Cardiac fibroblast (primary cell): ENCODE results near the gene GJB4.

Experiments
- DNase-seq, 2 donors: peaks; one replicate each; pipeline versions ENCODE4 v3.0.0 to v3.0.0-alpha.2; 2010; ENCODE audit warnings: low read depth in 2 of 2
- H3K4me3 ChIP-seq, 2 donors: replicated peaks in 1 of 2; 1 replicate in 1 of 2; 2 replicates in 1 of 2; pipeline ENCODE4 v1.5.1; 2011; ENCODE audit warnings: low read depth in 2 of 2, low read length in 2 of 2, mild to moderate bottlenecking in 2 of 2, moderate library complexity in 1 of 2
- CTCF ChIP-seq: IDR thresholded peaks from one replicate; pipeline ENCODE4 v1.5.1; 2011; ENCODE audit warnings: low read depth, mild to moderate bottlenecking, low read length, inconsistent platforms

The GJB4 gene

GRCh38 chr1:34787461-34788420 lies 28.2 kb downstream of the GJB4 start:
- DNase-seq: peak; percentile 46 to 59
- peak; percentile 50 for TF ChIP-seq CTCF
- H3K4me3 ChIP-seq: no peak overlapping the region

- peak in 1 of 2 donors; percentile 43 for DNase-seq
- no peak overlapping the region for H3K4me3 ChIP-seq
- no peak for TF ChIP-seq CTCF
These were observed 31.4 kb downstream of the GJB4 start for GRCh38 chr1:34790985-34791384.

GRCh38 chr1:34792424-34792823 lies 32.9 kb downstream of the GJB4 start:
- no peak overlapping the region for H3K4me3 ChIP-seq
- no peak for DNase-seq
- no peak for TF ChIP-seq CTCF

- TF ChIP-seq CTCF: no peak
- peak within 1 kb of the TSS in 1 of 2 donors; percentile 5 for H3K4me3 ChIP-seq
- DNase-seq: no peak
These were observed 33.6 kb downstream of the GJB4 start, which contains the start of gene GJA4 for GRCh38 chr1:34792868-34793727. Gene GJA4, plus strand, starts transcription at chr1:34792999. Its CDS starts 1,215 bp downstream, at chr1:34794214.

GRCh38 chr1:34794001-34794789 lies 34.7 kb downstream of the GJB4 start:
- no peak for DNase-seq
- TF ChIP-seq CTCF: no peak
- H3K4me3 ChIP-seq: no peak overlapping the region

- no peak for DNase-seq
- TF ChIP-seq CTCF: no peak
- no peak overlapping the region for H3K4me3 ChIP-seq
These were observed 35.2 kb downstream of the GJB4 start for GRCh38 chr1:34794790-34795180.
